Upper lobe of right lung (tissue), 1 donor: ENCODE results near the gene FOXJ3. TPM values are rescaled to one million over a fixed set of nuclear protein-coding genes. Genes with fewer than 3 reads are reported as not detected.

Source experiments
- ATAC-seq: fragments of 200-7000 bp; cut with Tn5 transposase; one replicate; pipeline ENCODE4 v1.9.1; 2020; ENCODE audit warnings: mild to moderate bottlenecking, moderate library complexity
- DNase-seq: peaks from one replicate; pipeline ENCODE4 v3.0.0-alpha.2; 2020
- H3K27ac ChIP-seq: fragments of 200-600 bp; one replicate; pipeline ENCODE4 v1.8.0; 2022
- H3K27me3 ChIP-seq: fragments of 200-600 bp; one replicate; pipeline ENCODE4 v1.8.0; 2022; ENCODE audit warnings: mild to moderate bottlenecking
- H3K36me3 ChIP-seq: fragments of 200-600 bp; one replicate; pipeline ENCODE4 v1.8.0; 2022
- H3K4me1 ChIP-seq: fragments of 200-600 bp; one replicate; pipeline ENCODE4 v1.8.0; 2022
- H3K4me3 ChIP-seq: fragments of 200-600 bp; one replicate; pipeline ENCODE4 v1.8.0; 2022; ENCODE audit warnings: mild to moderate bottlenecking
- H3K9me3 ChIP-seq: fragments of 200-600 bp; one replicate; pipeline ENCODE4 v1.8.0; 2022
- CTCF ChIP-seq: fragments of 200-600 bp; IDR thresholded peaks from one replicate; pipeline ENCODE4 v1.8.0; 2022; ENCODE audit warnings: antibody characterized with exemption
- intact Hi-C: fragments of 100-400 bp; cut with DNase I; formaldehyde crosslinking; loops from one replicate; pipeline ENCODE4 v1.11.0; 2022
- total RNA-seq: library from RNA; stranded (reverse); fragmentation: NEBNext Ultra II Directional; extraction: Animal tissue kit (Norgen Biotek cat#: 25700); gene quantifications from one replicate; pipeline ENCODE4 v1.2.1, GENCODE V29; 2021
- donor health status: DM: no; HTN: yes; CAD: no; lungs with severe emphysema.

FOXJ3 gene
- total RNA-seq, 1 donor from 2014 or later: 47.0 TPM

GRCh38 chr1:42168391-42168670, 166.7 kb downstream of the FOXJ3 start:
- H3K36me3 ChIP-seq: no peaks in the 10 kb centered on the region
- DNase-seq: no peak
- no peaks in the 10 kb centered on the region for H3K27me3 ChIP-seq
- no peak for ATAC-seq
- no peak overlapping the region for H3K4me3 ChIP-seq
- H3K4me1 ChIP-seq: peaks cover 22% of the 10 kb centered on the region
- intact Hi-C loops: no loop called here
- no peak for TF ChIP-seq CTCF
- H3K9me3 ChIP-seq: no peaks in the 10 kb centered on the region
- no peak overlapping the region for H3K27ac ChIP-seq

GRCh38 chr1:42167611-42168390, 167.2 kb downstream of the FOXJ3 start:
- Histone ChIP-seq H3K4me1 (peaks cover 16% of the 10 kb centered on the region), H3K27me3 (no peaks in the 10 kb centered on the region), H3K27ac (no peak overlapping the region), H3K4me3 (no peak overlapping the region), H3K36me3 (no peaks in the 10 kb centered on the region), H3K9me3 (no peaks in the 10 kb centered on the region)
- intact Hi-C loops: no loop called here
- DNase-seq (peak; percentile 61), ATAC-seq (no peak)
- TF ChIP-seq CTCF: no peak

GRCh38 chr1:42165511-42166210, 169.4 kb downstream of the FOXJ3 start:
- Histone ChIP-seq H3K27me3 (no peaks in the 10 kb centered on the region), H3K36me3 (no peaks in the 10 kb centered on the region), H3K4me1 (no peaks in the 10 kb centered on the region), H3K4me3 (no peak overlapping the region), H3K9me3 (no peaks in the 10 kb centered on the region), H3K27ac (no peak overlapping the region)
- DNase-seq (peak; percentile 93), ATAC-seq (peak; percentile 93)
- TF ChIP-seq CTCF: no peak
- intact Hi-C loops: no loop called here

GRCh38 chr1:42164551-42165420, 170.2 kb downstream of the FOXJ3 start, which contains the start of gene GUCA2A:
Gene GUCA2A, minus strand, starts transcription at chr1:42164745. Its CDS starts 33 bp downstream, at chr1:42164712.
- no peaks in the 10 kb centered on the region for H3K27me3 ChIP-seq
- no peaks in the 10 kb centered on the region for H3K9me3 ChIP-seq
- TF ChIP-seq CTCF: no peak
- H3K27ac ChIP-seq: no peak within 1 kb of the TSS
- H3K4me1 ChIP-seq: no peaks in the 10 kb centered on the region
- no peaks in the 10 kb centered on the region for H3K36me3 ChIP-seq
- intact Hi-C loops: no loop called here
- DNase-seq (peak; percentile 64), ATAC-seq (no peak)
- H3K4me3 ChIP-seq: no peak within 1 kb of the TSS

- H3K36me3 ChIP-seq: no peaks in the 10 kb centered on the region
- DNase-seq: peak; percentile 53
- TF ChIP-seq CTCF: no peak
- H3K4me1 ChIP-seq: no peaks in the 10 kb centered on the region
- no peak overlapping the region for H3K4me3 ChIP-seq
- no peak overlapping the region for H3K27ac ChIP-seq
- intact Hi-C loops: no loop called here
- no peaks in the 10 kb centered on the region for H3K9me3 ChIP-seq
- ATAC-seq: no peak
- H3K27me3 ChIP-seq: no peaks in the 10 kb centered on the region
These were observed 171.2 kb downstream of the FOXJ3 start for GRCh38 chr1:42163536-42164503.
